ENCODE results near the gene GTF2IRD1.
A peak's percentile ranks its signal among the peaks of the same experiment; 100 is the strongest.
"Not testable (repeated sequence)": the region's sequence is repeated elsewhere in the genome, so short reads cannot be mapped to it uniquely, and the experiment has no call there.

Gene GTF2IRD1, protein sequence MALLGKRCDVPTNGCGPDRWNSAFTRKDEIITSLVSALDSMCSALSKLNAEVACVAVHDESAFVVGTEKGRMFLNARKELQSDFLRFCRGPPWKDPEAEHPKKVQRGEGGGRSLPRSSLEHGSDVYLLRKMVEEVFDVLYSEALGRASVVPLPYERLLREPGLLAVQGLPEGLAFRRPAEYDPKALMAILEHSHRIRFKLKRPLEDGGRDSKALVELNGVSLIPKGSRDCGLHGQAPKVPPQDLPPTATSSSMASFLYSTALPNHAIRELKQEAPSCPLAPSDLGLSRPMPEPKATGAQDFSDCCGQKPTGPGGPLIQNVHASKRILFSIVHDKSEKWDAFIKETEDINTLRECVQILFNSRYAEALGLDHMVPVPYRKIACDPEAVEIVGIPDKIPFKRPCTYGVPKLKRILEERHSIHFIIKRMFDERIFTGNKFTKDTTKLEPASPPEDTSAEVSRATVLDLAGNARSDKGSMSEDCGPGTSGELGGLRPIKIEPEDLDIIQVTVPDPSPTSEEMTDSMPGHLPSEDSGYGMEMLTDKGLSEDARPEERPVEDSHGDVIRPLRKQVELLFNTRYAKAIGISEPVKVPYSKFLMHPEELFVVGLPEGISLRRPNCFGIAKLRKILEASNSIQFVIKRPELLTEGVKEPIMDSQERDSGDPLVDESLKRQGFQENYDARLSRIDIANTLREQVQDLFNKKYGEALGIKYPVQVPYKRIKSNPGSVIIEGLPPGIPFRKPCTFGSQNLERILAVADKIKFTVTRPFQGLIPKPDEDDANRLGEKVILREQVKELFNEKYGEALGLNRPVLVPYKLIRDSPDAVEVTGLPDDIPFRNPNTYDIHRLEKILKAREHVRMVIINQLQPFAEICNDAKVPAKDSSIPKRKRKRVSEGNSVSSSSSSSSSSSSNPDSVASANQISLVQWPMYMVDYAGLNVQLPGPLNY

DNA sequence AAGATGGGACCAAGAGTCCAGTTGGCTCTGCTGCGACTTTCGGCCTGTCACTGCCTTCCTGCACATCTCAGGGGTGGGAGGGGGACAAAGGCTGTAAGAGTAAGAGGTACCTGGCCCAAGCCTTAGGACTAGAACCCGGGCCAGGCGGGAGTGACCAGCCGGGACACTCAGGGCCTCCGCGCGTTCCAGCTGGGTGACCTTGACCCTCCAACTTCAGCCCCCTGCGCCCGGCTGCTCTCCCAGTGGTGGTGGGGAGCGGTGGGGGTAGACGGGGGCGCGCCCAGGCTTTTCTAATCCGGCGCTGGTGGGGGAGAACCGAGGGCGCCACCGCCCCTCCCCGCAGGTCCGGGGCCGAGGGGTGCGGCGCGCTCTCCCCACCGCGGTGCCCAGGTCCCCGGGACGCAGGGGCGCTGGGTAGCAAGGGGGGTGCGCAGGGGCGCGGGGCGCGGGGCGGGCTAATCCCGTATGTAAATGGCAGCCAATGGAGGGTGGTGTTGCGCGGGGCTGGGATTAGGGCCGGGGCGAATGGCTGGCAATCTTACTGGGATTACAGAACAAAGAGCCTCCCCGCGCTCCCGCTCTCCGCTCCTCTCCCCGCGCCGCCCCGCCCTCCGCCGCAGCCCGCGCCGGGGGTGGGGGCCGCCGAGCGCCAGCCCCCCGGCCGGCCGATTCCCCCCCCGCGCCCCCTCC lies at the start of gene GTF2IRD1:
TSS of gene GTF2IRD1 (plus strand) at position 585 of the 690 bp plus-strand sequence. CDS start 54,175 bp downstream, outside the sequence.
- H3K27me3 ChIP-seq (ENCODE audit: control insufficient read depth, insufficient read depth, low read length): no peaks in the 10 kb centered on the region
- peak within 1 kb of the TSS; percentile 76 for H3K27ac ChIP-seq (ENCODE audit: low read depth, low read length)
- H3K4me3 ChIP-seq (ENCODE audit: low read depth, low read length): peak within 1 kb of the TSS; percentile 68
- H3K9ac ChIP-seq (ENCODE audit: low read depth, low read length): peak within 1 kb of the TSS; percentile 56
- no peaks in the 10 kb centered on the region for H3K36me3 ChIP-seq (ENCODE audit: control insufficient read depth, insufficient read depth, low read length)
- no peaks in the 10 kb centered on the region for H3K9me3 ChIP-seq (ENCODE audit: control insufficient read depth, insufficient read depth, low read length)
- no peaks in the 10 kb centered on the region for H3K4me1 ChIP-seq (ENCODE audit: control insufficient read depth, insufficient read depth, low read length)

DNA sequence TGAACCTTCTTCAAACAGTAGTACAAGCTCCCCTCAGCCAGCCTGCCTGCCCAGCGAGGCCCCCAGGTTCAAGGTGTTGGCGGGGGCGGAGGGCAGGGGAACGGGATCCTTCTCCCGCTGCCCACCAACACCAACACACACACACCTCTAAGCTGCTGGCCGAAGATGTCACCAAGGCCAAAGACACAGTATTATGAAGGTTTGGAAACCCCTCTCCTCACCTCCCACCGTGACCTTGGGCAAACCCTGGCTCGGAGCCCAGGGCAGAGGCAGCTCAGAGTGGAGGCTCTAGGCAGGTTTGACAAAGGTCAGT lies 49.4 kb upstream of the GTF2IRD1 start:
- H3K4me1 ChIP-seq (ENCODE audit: control insufficient read depth, insufficient read depth, low read length): peaks cover 4% of the 10 kb centered on the region
- no peaks in the 10 kb centered on the region for H3K9me3 ChIP-seq (ENCODE audit: control insufficient read depth, insufficient read depth, low read length)
- no peaks in the 10 kb centered on the region for H3K27me3 ChIP-seq (ENCODE audit: control insufficient read depth, insufficient read depth, low read length)
- H3K36me3 ChIP-seq (ENCODE audit: control insufficient read depth, insufficient read depth, low read length): peaks cover 14% of the 10 kb centered on the region
- H3K27ac ChIP-seq (ENCODE audit: low read depth, low read length): no peak overlapping the region
- H3K4me3 ChIP-seq (ENCODE audit: low read depth, low read length): no peak overlapping the region
- H3K9ac ChIP-seq (ENCODE audit: low read depth, low read length): no peak overlapping the region

DNA sequence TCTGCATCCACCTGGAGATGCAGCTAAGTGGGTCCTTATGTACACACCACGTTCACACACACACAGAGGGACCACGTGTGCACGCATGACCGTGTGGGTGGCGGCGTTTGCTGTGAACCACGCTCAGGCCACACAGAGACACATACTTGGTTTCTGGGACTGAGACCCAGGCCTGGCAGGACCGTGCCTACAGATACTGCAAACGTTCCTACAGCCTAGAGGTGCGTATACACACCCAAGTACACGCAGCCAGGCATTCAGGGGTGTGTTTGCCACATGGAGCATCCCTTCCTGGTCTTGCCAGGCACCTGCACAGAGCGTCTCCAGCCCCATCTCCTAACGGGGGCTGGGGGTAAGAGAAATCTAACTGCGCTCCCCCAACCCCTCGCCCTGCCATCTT lies 49.0 kb upstream of the GTF2IRD1 start:
- no peak overlapping the region for H3K4me3 ChIP-seq (ENCODE audit: low read depth, low read length)
- H3K36me3 ChIP-seq (ENCODE audit: control insufficient read depth, insufficient read depth, low read length): peaks cover 14% of the 10 kb centered on the region
- H3K9me3 ChIP-seq (ENCODE audit: control insufficient read depth, insufficient read depth, low read length): no peaks in the 10 kb centered on the region
- H3K4me1 ChIP-seq (ENCODE audit: control insufficient read depth, insufficient read depth, low read length): peaks cover 4% of the 10 kb centered on the region
- no peak overlapping the region for H3K27ac ChIP-seq (ENCODE audit: low read depth, low read length)
- H3K27me3 ChIP-seq (ENCODE audit: control insufficient read depth, insufficient read depth, low read length): no peaks in the 10 kb centered on the region
- no peak overlapping the region for H3K9ac ChIP-seq (ENCODE audit: low read depth, low read length)

DNA sequence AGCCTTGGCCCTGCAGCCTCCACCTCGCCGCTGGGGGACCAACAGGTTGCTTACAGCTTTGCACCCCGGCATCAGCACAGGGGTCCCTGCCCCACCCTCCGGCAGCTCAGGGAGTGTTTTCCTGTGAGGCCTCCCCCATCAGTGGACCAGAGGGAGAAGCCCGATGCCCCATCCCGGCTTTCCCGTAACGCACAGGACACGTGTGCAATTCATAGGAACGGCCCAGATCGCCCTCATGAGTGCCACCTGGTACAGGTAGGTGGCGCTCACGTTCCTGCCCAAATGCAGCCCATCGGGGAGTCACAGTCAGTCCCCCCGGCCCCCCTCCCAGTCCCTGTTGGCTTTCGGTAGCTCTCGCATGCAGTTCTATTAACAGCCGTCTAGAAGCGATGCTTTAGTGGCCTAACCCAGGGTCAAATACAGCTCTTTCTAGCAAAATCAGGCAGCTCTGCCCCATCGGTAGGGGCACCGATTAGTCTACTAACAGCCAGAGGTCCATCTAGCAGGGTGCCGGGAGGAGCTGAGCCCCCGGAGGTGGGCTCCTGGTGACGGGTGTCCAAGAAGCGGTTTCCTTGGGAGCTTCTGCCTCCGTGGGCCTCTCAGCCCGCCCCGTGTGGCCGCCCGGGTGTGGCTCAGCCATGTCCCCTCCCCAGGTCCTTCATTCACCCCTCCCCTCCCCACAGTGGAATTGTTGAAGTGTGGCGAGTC lies 48.4 kb upstream of the GTF2IRD1 start:
- Histone ChIP-seq H3K4me1 (ENCODE audit: control insufficient read depth, insufficient read depth, low read length) (peaks cover 4% of the 10 kb centered on the region), H3K9me3 (ENCODE audit: control insufficient read depth, insufficient read depth, low read length) (no peaks in the 10 kb centered on the region), H3K27me3 (ENCODE audit: control insufficient read depth, insufficient read depth, low read length) (no peaks in the 10 kb centered on the region), H3K27ac (ENCODE audit: low read depth, low read length) (no peak overlapping the region), H3K9ac (ENCODE audit: low read depth, low read length) (no peak overlapping the region), H3K4me3 (ENCODE audit: low read depth, low read length) (no peak overlapping the region), H3K36me3 (ENCODE audit: control insufficient read depth, insufficient read depth, low read length) (peaks cover 12% of the 10 kb centered on the region)

DNA sequence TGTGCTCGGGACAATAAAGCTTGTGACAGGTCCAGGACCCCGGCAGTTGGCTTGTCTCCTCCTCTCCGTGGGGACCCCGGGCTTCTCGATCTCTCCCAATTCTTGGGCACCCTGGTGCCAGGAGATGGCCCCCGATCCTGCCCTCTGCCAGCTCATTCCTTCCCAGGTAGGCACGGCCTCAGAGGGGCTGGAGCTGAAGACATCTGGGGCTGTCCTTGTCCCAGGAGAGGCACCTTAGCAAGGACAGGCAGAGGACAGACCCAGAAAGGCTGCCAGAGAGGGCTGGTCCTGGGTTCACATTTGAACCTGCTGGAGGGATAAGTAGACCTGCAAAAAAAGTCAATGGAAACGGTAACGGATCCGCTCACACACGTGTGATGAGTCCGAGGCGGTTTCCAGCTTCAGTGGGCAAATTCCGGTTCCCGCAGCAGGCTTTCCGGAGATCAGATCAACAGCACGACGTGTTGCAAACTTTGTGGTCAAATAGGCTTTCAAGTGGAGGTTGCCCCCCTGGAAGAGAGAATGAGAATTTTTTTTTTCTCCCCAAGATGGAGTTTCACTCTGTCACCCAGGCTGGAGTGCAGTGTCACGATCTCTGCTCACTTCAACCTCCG lies 47.7 kb upstream of the GTF2IRD1 start:
- Histone ChIP-seq H3K4me1 (ENCODE audit: control insufficient read depth, insufficient read depth, low read length) (peaks cover 4% of the 10 kb centered on the region), H3K4me3 (ENCODE audit: low read depth, low read length) (no peak overlapping the region), H3K27ac (ENCODE audit: low read depth, low read length) (no peak overlapping the region), H3K27me3 (ENCODE audit: control insufficient read depth, insufficient read depth, low read length) (no peaks in the 10 kb centered on the region), H3K36me3 (ENCODE audit: control insufficient read depth, insufficient read depth, low read length) (peaks cover 11% of the 10 kb centered on the region), H3K9ac (ENCODE audit: low read depth, low read length) (no peak overlapping the region), H3K9me3 (ENCODE audit: control insufficient read depth, insufficient read depth, low read length) (no peaks in the 10 kb centered on the region)

DNA sequence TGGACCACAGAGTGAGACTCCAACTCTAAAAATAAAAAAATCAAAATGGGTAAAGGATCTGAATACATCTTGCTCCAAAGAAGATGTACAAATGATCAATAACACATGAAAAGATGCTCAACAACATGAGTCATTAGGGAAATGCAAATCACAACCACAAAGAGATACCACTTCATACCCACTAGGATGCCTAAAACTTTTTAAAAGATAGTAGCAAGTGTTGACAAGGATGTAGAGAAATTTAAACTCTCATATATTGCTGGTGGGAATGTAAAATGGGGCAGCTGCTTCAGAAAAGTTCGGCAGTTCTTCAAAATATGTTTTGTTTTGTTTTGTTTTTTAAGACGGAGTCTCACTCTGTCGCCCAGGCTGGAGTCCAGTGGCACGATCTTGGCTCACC lies 45.7 kb upstream of the GTF2IRD1 start:
- Histone ChIP-seq H3K36me3 (ENCODE audit: control insufficient read depth, insufficient read depth, low read length) (peaks cover 7% of the 10 kb centered on the region), H3K27me3 (ENCODE audit: control insufficient read depth, insufficient read depth, low read length) (no peaks in the 10 kb centered on the region), H3K9ac (ENCODE audit: low read depth, low read length) (no peak overlapping the region), H3K9me3 (ENCODE audit: control insufficient read depth, insufficient read depth, low read length) (no peaks in the 10 kb centered on the region), H3K27ac (ENCODE audit: low read depth, low read length) (no peak overlapping the region), H3K4me1 (ENCODE audit: control insufficient read depth, insufficient read depth, low read length) (peaks cover 4% of the 10 kb centered on the region), H3K4me3 (ENCODE audit: low read depth, low read length) (no peak overlapping the region)

DNA sequence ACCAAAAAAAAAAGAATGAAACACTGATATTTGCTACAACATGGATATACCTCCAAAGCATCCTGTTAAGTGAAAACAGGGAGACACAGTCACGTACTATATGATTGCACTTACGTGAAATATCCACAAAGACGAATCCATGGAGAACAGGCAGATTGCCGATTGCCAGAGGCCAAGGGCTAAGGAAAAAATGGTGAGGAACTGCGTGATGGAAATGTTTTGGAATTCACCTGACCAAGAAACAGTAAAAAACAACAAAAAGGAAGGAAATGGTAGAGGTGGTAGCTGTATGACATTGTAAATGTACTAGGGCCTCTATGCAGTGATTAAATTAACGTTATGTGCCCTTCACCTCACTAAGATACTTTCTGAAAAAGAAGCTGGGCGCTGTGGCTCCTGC lies 44.1 kb upstream of the GTF2IRD1 start:
- H3K9ac ChIP-seq (ENCODE audit: low read depth, low read length): no peak overlapping the region
- H3K9me3 ChIP-seq (ENCODE audit: control insufficient read depth, insufficient read depth, low read length): no peaks in the 10 kb centered on the region
- H3K27ac ChIP-seq (ENCODE audit: low read depth, low read length): no peak overlapping the region
- H3K36me3 ChIP-seq (ENCODE audit: control insufficient read depth, insufficient read depth, low read length): peaks cover 2% of the 10 kb centered on the region
- H3K4me1 ChIP-seq (ENCODE audit: control insufficient read depth, insufficient read depth, low read length): peaks cover 4% of the 10 kb centered on the region
- no peak overlapping the region for H3K4me3 ChIP-seq (ENCODE audit: low read depth, low read length)
- no peaks in the 10 kb centered on the region for H3K27me3 ChIP-seq (ENCODE audit: control insufficient read depth, insufficient read depth, low read length)

DNA sequence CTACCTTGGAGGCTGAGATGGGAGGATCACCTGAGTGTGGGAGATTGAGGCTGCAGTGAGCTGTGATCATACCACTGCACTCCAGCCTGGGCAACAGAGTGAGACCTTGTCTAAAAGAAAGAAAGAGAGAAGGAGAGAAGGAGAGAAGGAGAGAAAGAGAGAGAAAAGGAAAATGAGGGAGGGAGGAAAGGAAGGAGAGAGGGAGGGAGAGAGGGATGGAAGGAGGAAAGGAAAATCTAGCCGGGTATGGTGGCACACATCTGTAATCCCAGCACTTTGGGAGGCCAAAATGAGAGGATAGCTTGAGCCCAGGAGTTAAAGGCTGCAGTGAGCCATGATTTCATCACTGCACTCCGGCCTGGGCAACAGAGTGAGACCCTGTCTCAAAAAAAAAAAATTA lies 42.9 kb upstream of the GTF2IRD1 start:
- Histone ChIP-seq H3K36me3 (ENCODE audit: control insufficient read depth, insufficient read depth, low read length) (no peaks in the 10 kb centered on the region), H3K4me3 (ENCODE audit: low read depth, low read length) (no peak overlapping the region), H3K27me3 (ENCODE audit: control insufficient read depth, insufficient read depth, low read length) (no peaks in the 10 kb centered on the region), H3K9ac (ENCODE audit: low read depth, low read length) (no peak overlapping the region), H3K27ac (ENCODE audit: low read depth, low read length) (no peak overlapping the region), H3K9me3 (ENCODE audit: control insufficient read depth, insufficient read depth, low read length) (no peaks in the 10 kb centered on the region), H3K4me1 (ENCODE audit: control insufficient read depth, insufficient read depth, low read length) (no peaks in the 10 kb centered on the region)

DNA sequence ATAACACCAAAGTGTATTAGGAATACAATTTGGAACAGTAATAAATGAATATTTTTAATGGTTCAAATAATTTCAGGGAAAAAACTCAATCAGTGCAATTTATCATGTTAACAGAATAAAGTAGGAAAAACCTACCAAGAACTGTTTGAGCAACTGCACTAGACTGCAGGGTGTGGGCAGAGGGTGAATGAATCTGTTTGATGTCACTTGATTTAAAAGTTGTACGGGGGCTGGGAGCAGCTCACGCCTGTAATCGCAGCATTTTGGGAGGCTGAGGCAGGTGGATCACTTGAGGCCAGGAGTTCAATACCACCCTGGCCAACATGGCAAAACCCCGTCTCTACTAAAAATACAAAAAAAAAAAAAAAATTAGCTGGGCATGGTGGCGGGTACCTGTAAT lies 42.1 kb upstream of the GTF2IRD1 start:
- H3K36me3 ChIP-seq (ENCODE audit: control insufficient read depth, insufficient read depth, low read length); H3K4me1 ChIP-seq (ENCODE audit: control insufficient read depth, insufficient read depth, low read length); H3K4me3 ChIP-seq (ENCODE audit: low read depth, low read length); H3K27ac ChIP-seq (ENCODE audit: low read depth, low read length); H3K9ac ChIP-seq (ENCODE audit: low read depth, low read length); H3K9me3 ChIP-seq (ENCODE audit: control insufficient read depth, insufficient read depth, low read length); H3K27me3 ChIP-seq (ENCODE audit: control insufficient read depth, insufficient read depth, low read length): not testable (repeated sequence)

DNA sequence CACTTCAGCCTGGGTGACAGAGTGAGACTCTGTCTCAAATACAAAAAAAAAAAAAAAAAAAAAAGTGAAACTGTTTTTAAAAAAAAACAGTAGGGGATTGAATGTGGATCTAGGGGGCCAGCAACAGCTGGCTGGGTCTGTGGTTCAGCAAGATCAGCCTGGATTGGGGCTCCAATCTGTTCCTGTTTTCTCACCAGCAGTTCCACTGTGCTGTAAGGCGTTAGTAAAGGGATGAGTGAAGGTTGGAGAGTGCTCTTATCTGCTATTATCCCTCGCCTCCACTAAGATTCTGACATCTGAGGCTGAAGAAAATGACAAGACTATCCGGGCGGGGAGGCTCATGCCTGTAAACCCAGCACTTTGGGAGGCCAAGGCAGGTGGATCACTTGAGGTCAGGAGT lies 41.6 kb upstream of the GTF2IRD1 start:
- Histone ChIP-seq H3K27ac (ENCODE audit: low read depth, low read length) (no peak overlapping the region), H3K4me1 (ENCODE audit: control insufficient read depth, insufficient read depth, low read length) (no peaks in the 10 kb centered on the region), H3K9ac (ENCODE audit: low read depth, low read length) (no peak overlapping the region), H3K36me3 (ENCODE audit: control insufficient read depth, insufficient read depth, low read length) (no peaks in the 10 kb centered on the region), H3K27me3 (ENCODE audit: control insufficient read depth, insufficient read depth, low read length) (no peaks in the 10 kb centered on the region), H3K9me3 (ENCODE audit: control insufficient read depth, insufficient read depth, low read length) (no peaks in the 10 kb centered on the region), H3K4me3 (ENCODE audit: low read depth, low read length) (no peak overlapping the region)

Measured in HUES48 (cell line).